ENCODE data around the gene SYT5. TPM values are rescaled to one million over a fixed set of nuclear protein-coding genes. Genes with fewer than 3 reads are reported as not detected.

The SYT5 gene
- polyA plus RNA-seq, 1 donor (not counting 4 experiments of a cell fraction or from before 2014, with no cell fraction given) = 0.33 TPM

GRCh38 chr19:55134736-55135135 lies 45.4 kb downstream of the SYT5 start:
- FAIRE-seq (no peak), DNase-seq (ENCODE audit: low read depth, low spot score) (no peak)
- Histone ChIP-seq H4K20me1 (ENCODE audit: control insufficient read depth, extremely low read depth, insufficient read depth, low read length) (no peaks in the 10 kb centered on the region), H3K4me1 (ENCODE audit: control insufficient read depth, extremely low read depth, insufficient read depth, low read length) (no peaks in the 10 kb centered on the region), H3K27me3 (ENCODE audit: control insufficient read depth, extremely low read depth, insufficient read depth, low read length) (no peaks in the 10 kb centered on the region), H3K79me2 (ENCODE audit: control insufficient read depth, insufficient read depth, low read length) (no peaks in the 10 kb centered on the region), H2AFZ (ENCODE audit: control insufficient read depth, low read length) (no peak overlapping the region), H3K9me3 (ENCODE audit: control insufficient read depth, low read depth, low read length) (no peaks in the 10 kb centered on the region), H3K36me3 (ENCODE audit: control insufficient read depth in 2 of 2, extremely low read depth in 1 of 2, insufficient read depth in 2 of 2, low read length in 2 of 2) (peaks cover 0 to 13% of the 10 kb centered on the region in 2 experiments), H3K4me2 (ENCODE audit: control insufficient read depth, extremely low read depth, insufficient read depth, low read depth, low read length) (no peak overlapping the region), H3K4me3 (ENCODE audit: control insufficient read depth in 2 of 3, extremely low read depth in 1 of 3, insufficient read depth in 2 of 3, low read depth in 1 of 3, low read length in 3 of 3) (no peak overlapping the region), H3K9ac (ENCODE audit: control insufficient read depth, extremely low read depth, insufficient read depth, low read length) (no peak overlapping the region), H3K27ac (ENCODE audit: control insufficient read depth, insufficient read depth, low read length) (no peak overlapping the region), H3K9me1 (ENCODE audit: control insufficient read depth, extremely low read depth, insufficient read depth, low read length) (no peaks in the 10 kb centered on the region)
- dilution Hi-C loops (cut with MboI; ENCODE audit: extremely low pct_ligation_motif_present, low sequenced_read_pairs) = no loop called here
- TF ChIP-seq, protein P1, sequence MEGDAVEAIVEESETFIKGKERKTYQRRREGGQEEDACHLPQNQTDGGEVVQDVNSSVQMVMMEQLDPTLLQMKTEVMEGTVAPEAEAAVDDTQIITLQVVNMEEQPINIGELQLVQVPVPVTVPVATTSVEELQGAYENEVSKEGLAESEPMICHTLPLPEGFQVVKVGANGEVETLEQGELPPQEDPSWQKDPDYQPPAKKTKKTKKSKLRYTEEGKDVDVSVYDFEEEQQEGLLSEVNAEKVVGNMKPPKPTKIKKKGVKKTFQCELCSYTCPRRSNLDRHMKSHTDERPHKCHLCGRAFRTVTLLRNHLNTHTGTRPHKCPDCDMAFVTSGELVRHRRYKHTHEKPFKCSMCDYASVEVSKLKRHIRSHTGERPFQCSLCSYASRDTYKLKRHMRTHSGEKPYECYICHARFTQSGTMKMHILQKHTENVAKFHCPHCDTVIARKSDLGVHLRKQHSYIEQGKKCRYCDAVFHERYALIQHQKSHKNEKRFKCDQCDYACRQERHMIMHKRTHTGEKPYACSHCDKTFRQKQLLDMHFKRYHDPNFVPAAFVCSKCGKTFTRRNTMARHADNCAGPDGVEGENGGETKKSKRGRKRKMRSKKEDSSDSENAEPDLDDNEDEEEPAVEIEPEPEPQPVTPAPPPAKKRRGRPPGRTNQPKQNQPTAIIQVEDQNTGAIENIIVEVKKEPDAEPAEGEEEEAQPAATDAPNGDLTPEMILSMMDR (optimal IDR thresholded peaks at IDR 0.05 in 1 of 3, IDR thresholded peaks at IDR 0.05 in 1 of 3, conservative IDR thresholded peaks at IDR 0.05 in 1 of 3; ENCODE audit: extremely low read depth in 1 of 3, insufficient read depth in 2 of 3, low read length in 3 of 3) = no peak
- TF ChIP-seq EZH2 (IDR thresholded peaks at IDR 0.05; ENCODE audit: low read length) = no peak

DNA sequence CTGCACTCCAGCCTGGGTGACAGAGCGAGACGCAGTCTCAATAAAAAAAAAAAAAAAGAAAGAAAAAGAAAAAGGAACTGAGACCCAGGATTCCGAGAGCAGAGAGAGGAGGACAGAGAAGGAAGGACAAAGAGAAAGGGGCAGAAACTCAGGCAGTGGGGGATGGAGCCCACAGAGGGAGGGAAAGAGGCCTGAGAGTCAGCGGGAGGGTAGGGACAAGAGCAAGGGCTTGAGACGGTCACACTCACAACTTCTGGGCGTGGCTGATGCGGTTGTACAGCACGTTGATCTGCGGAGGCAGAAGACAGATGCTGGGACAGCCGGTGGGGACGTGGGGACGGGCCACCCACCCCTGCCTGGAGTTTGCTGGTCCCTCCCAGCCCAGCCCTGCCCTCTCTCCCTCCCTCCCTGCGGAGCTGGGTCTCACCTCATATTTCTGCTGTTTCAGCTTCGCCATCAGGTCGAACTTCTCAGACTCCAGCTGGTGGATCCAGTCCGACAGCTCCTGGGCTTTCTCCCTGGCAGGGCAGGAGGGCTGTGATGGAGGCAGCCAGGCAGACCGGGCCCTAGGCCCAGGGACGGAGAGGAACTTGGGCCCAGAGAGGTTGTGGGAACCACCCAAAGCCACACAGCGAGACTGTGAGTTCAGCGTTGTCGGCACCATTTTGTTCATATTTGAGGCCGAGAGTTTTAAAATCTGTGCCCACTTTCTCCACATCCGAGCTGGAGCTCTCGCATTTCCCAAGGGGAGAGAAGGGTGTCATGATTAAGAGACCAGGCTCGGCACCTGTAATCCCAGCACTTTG lies 46.2 kb downstream of the SYT5 start:
- Histone ChIP-seq H3K4me1 (ENCODE audit: control insufficient read depth, extremely low read depth, insufficient read depth, low read length) (no peaks in the 10 kb centered on the region), H2AFZ (ENCODE audit: control insufficient read depth, low read length) (no peak overlapping the region), H3K27me3 (ENCODE audit: control insufficient read depth, extremely low read depth, insufficient read depth, low read length) (no peaks in the 10 kb centered on the region), H3K4me3 (ENCODE audit: control insufficient read depth in 2 of 3, extremely low read depth in 1 of 3, insufficient read depth in 2 of 3, low read depth in 1 of 3, low read length in 3 of 3) (no peak overlapping the region), H4K20me1 (ENCODE audit: control insufficient read depth, extremely low read depth, insufficient read depth, low read length) (no peaks in the 10 kb centered on the region), H3K36me3 (ENCODE audit: control insufficient read depth in 2 of 2, extremely low read depth in 1 of 2, insufficient read depth in 2 of 2, low read length in 2 of 2) (peaks cover 0 to 13% of the 10 kb centered on the region in 2 experiments), H3K79me2 (ENCODE audit: control insufficient read depth, insufficient read depth, low read length) (no peaks in the 10 kb centered on the region), H3K27ac (ENCODE audit: control insufficient read depth, insufficient read depth, low read length) (no peak overlapping the region), H3K4me2 (ENCODE audit: control insufficient read depth, extremely low read depth, insufficient read depth, low read depth, low read length) (no peak overlapping the region), H3K9me1 (ENCODE audit: control insufficient read depth, extremely low read depth, insufficient read depth, low read length) (no peaks in the 10 kb centered on the region), H3K9me3 (ENCODE audit: control insufficient read depth, low read depth, low read length) (no peaks in the 10 kb centered on the region), H3K9ac (ENCODE audit: control insufficient read depth, extremely low read depth, insufficient read depth, low read length) (no peak overlapping the region)
- dilution Hi-C loops (cut with MboI; ENCODE audit: extremely low pct_ligation_motif_present, low sequenced_read_pairs) = no loop called here
- FAIRE-seq = no peak
- TF ChIP-seq, protein P1 (optimal IDR thresholded peaks at IDR 0.05 in 1 of 3, IDR thresholded peaks at IDR 0.05 in 1 of 3, conservative IDR thresholded peaks at IDR 0.05 in 1 of 3; ENCODE audit: extremely low read depth in 1 of 3, insufficient read depth in 2 of 3, low read length in 3 of 3) = no peak
- no peak for TF ChIP-seq EZH2 (IDR thresholded peaks at IDR 0.05; ENCODE audit: low read length)
- DNase-seq (ENCODE audit: low read depth, low spot score) = no peak

Measured in keratinocyte (primary cell).